ENCODE results near the gene TFB2M. TPM values are rescaled to one million over a fixed set of nuclear protein-coding genes. Genes with fewer than 3 reads are reported as not detected.

Gene TFB2M
- total and polyA plus RNA-seq, 7 experiments from 2014 or later = 9.5 to 18.2 (median 10.8) TPM

- Histone ChIP-seq H3K4me1 (ENCODE audit: control insufficient read depth in 2 of 2, insufficient read depth in 2 of 2, low read length in 2 of 2) (no peaks in the 10 kb centered on the region), H3K9me3 (ENCODE audit: control insufficient read depth in 2 of 3, low read length in 3 of 3) (peaks cover 0 to 24% (median 6%) of the 10 kb centered on the region in 3 experiments), H3K4me3 (ENCODE audit: low read length) (no peak overlapping the region), H3K36me3 (ENCODE audit: control insufficient read depth in 2 of 3, insufficient read depth in 3 of 3, low read length in 3 of 3) (no peaks in the 10 kb centered on the region), H3K27ac (ENCODE audit: low read depth, low read length) (no peak overlapping the region), H3K27me3 (ENCODE audit: control insufficient read depth in 2 of 2, insufficient read depth in 2 of 2, low read length in 2 of 2) (no peaks in the 10 kb centered on the region)
- H3K9me3 Mint-ChIP-seq = peaks cover 0 to 37% (median 12%) of the 10 kb centered on the region in 11 donors
- CTCF ChIA-PET = no interaction called here
- peaks cover 0 to 2% (median 0%) of the 10 kb centered on the region in 5 donors for H3K36me3 Mint-ChIP-seq
- peaks cover 0 to 7% (median 0%) of the 10 kb centered on the region in 7 donors for H3K4me1 Mint-ChIP-seq
- ATAC-seq (no peak), DNase-seq (no peak)
- no peaks in the 10 kb centered on the region for H3K27me3 Mint-ChIP-seq
- H3K27ac Mint-ChIP-seq = no peak overlapping the region
- POLR2A ChIA-PET = no interaction called here
- H3K4me3 Mint-ChIP-seq = no peak overlapping the region
- intact Hi-C loops (cut with micrococcal nuclease) = no loop called here
Measured at GRCh38 chr1:246517391-246517790, 48.7 kb downstream of the TFB2M start.

DNA sequence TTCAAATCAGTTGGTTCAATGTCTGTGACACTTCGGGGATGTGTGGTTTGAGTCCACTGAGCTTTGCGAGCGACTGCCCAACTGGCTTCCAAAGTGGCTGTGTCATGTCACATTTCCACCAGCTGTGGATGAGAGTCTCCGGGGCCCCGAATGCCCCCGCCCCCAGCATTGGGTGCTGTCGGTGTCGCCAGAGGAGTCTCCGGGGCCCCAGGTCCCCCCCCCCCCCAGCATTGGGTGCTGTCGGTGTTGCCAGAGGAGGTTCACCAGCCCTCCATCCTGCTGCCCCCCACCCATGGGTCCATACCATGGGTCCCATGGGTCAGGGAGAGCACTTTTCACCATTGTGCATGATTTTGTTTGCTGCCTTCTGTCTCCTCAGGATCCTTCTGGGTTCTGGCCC lies 49.9 kb downstream of the TFB2M start:
- DNase-seq (no peak), ATAC-seq (no peak)
- Histone ChIP-seq H3K4me1 (ENCODE audit: control insufficient read depth in 2 of 2, insufficient read depth in 2 of 2, low read length in 2 of 2) (no peaks in the 10 kb centered on the region), H3K27ac (ENCODE audit: low read depth, low read length) (no peak overlapping the region), H3K27me3 (ENCODE audit: control insufficient read depth in 2 of 2, insufficient read depth in 2 of 2, low read length in 2 of 2) (no peaks in the 10 kb centered on the region), H3K36me3 (ENCODE audit: control insufficient read depth in 2 of 3, insufficient read depth in 3 of 3, low read length in 3 of 3) (no peaks in the 10 kb centered on the region), H3K4me3 (ENCODE audit: low read length) (no peak overlapping the region), H3K9me3 (ENCODE audit: control insufficient read depth in 2 of 3, low read length in 3 of 3) (peaks cover 0 to 24% (median 6%) of the 10 kb centered on the region in 3 experiments)
- Mint-ChIP-seq H3K4me3 (no peak overlapping the region), H3K27me3 (no peaks in the 10 kb centered on the region), H3K27ac (no peak overlapping the region), H3K4me1 (peaks cover 0 to 7% (median 0%) of the 10 kb centered on the region in 7 donors), H3K9me3 (peaks cover 0 to 37% (median 12%) of the 10 kb centered on the region in 11 donors), H3K36me3 (peaks cover 0 to 2% (median 0%) of the 10 kb centered on the region in 5 donors)
- ChIA-PET CTCF (no interaction called here), POLR2A (interaction anchor here (0.6 to 1.3 kb wide), 2 partner anchors 10 to 194 kb away, joined by 3 to 4 read pairs; partner anchors contain the start of gene SMYD3)
- intact Hi-C loops (cut with micrococcal nuclease) = no loop called here

GRCh38 chr1:246515390-246516005 lies 50.6 kb downstream of the TFB2M start:
- H3K4me1 Mint-ChIP-seq = peaks cover 0 to 7% (median 0%) of the 10 kb centered on the region in 7 donors
- H3K36me3 ChIP-seq (ENCODE audit: control insufficient read depth in 2 of 3, insufficient read depth in 3 of 3, low read length in 3 of 3) = no peaks in the 10 kb centered on the region
- peaks cover 0 to 2% (median 0%) of the 10 kb centered on the region in 5 donors for H3K36me3 Mint-ChIP-seq
- intact Hi-C loops (cut with micrococcal nuclease) = no loop called here
- H3K27me3 Mint-ChIP-seq = no peaks in the 10 kb centered on the region
- no peak overlapping the region for H3K27ac ChIP-seq (ENCODE audit: low read depth, low read length)
- no peak overlapping the region for H3K4me3 ChIP-seq (ENCODE audit: low read length)
- ChIA-PET CTCF (no interaction called here), POLR2A (interaction anchor here (0.6 to 1.4 kb wide), 3 partner anchors 9 to 195 kb away, joined by 3 to 4 read pairs (median 3); partner anchors contain the start of gene SMYD3)
- no peaks in the 10 kb centered on the region for H3K4me1 ChIP-seq (ENCODE audit: control insufficient read depth in 2 of 2, insufficient read depth in 2 of 2, low read length in 2 of 2)
- H3K9me3 ChIP-seq (ENCODE audit: control insufficient read depth in 2 of 3, low read length in 3 of 3) = peaks cover 0 to 24% (median 6%) of the 10 kb centered on the region in 3 experiments
- H3K4me3 Mint-ChIP-seq = no peak overlapping the region
- no peak for ATAC-seq
- no peak for DNase-seq
- H3K9me3 Mint-ChIP-seq = peaks cover 0 to 37% (median 12%) of the 10 kb centered on the region in 11 donors
- no peaks in the 10 kb centered on the region for H3K27me3 ChIP-seq (ENCODE audit: control insufficient read depth in 2 of 2, insufficient read depth in 2 of 2, low read length in 2 of 2)
- no peak overlapping the region for H3K27ac Mint-ChIP-seq

DNA sequence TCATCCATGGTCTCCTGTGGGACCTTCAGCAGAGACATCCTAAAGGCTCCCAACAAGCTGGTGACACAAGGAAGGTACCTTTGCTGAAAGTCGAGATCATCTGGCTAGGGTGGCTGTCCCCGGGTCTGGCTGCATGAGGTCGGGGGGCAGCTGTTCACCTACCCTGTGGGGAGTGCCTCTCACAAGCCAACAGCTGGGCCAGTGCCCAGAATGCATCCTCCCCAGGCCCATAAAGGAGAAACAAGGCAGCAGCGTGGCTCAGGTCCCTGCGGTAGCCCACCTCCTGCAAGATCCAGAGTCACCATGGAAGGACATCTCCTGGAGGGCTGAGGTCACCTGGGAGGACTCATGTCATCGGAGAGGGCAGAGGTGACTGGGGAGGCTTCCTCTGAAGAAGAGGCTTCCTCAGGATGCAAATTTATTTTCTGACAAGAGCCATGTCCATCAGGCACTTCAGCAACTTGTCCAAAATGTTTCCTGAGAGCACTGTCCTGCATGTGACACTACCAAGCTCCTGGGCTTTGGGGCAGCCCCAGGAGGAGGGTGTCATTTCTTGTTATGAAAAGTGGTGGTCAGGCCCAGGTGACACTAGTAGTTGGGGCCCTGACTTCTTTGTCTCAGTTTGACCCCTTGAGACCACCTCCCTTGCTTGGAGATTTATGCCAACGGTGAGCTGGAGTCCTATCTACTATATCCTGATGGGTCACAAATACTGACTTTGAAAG lies 52.3 kb downstream of the TFB2M start:
- no peaks in the 10 kb centered on the region for H3K27me3 ChIP-seq (ENCODE audit: control insufficient read depth in 2 of 2, insufficient read depth in 2 of 2, low read length in 2 of 2)
- H3K36me3 ChIP-seq (ENCODE audit: control insufficient read depth in 2 of 3, insufficient read depth in 3 of 3, low read length in 3 of 3) = no peaks in the 10 kb centered on the region
- intact Hi-C loops (cut with micrococcal nuclease) = no loop called here
- no peak overlapping the region for H3K27ac ChIP-seq (ENCODE audit: low read depth, low read length)
- Mint-ChIP-seq H3K27ac (no peak overlapping the region), H3K9me3 (peaks cover 0 to 37% (median 12%) of the 10 kb centered on the region in 11 donors), H3K27me3 (no peaks in the 10 kb centered on the region), H3K36me3 (peaks cover 0 to 2% (median 0%) of the 10 kb centered on the region in 5 donors), H3K4me3 (no peak overlapping the region), H3K4me1 (peaks cover 0 to 7% (median 0%) of the 10 kb centered on the region in 7 donors)
- no peak for ATAC-seq
- no peaks in the 10 kb centered on the region for H3K4me1 ChIP-seq (ENCODE audit: control insufficient read depth in 2 of 2, insufficient read depth in 2 of 2, low read length in 2 of 2)
- peaks cover 0 to 24% (median 6%) of the 10 kb centered on the region in 3 experiments for H3K9me3 ChIP-seq (ENCODE audit: control insufficient read depth in 2 of 3, low read length in 3 of 3)
- no peak overlapping the region for H3K4me3 ChIP-seq (ENCODE audit: low read length)
- CTCF ChIA-PET = no interaction called here
- DNase-seq = no peak
- POLR2A ChIA-PET = interaction anchor here (1.4 kb wide), 1 partner anchor 8 kb away, joined by 3 read pairs; no protein-coding TSS in a partner anchor

DNA sequence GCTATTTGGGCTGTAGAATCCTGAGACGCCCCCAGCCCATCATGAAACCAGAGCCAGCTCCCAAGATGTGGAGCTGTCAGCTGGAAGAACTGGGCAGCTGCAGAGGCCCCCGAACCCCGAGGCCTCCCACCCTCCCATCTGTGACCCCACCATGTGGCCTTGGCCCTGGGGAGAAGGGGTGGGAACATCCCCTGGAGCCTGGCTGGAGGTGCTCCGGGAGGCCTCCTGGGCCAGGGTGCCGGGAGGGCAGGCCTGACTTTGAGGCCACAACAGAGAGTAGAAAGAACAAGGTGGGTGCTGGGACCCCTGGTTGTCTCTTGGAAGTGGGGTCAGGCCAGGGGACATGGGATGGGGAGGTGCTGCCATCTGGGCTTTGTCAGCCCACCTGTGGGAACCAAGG lies 53.0 kb downstream of the TFB2M start:
- Mint-ChIP-seq H3K27ac (no peak overlapping the region), H3K4me1 (peaks cover 0 to 7% (median 3%) of the 10 kb centered on the region in 7 donors), H3K27me3 (no peaks in the 10 kb centered on the region), H3K36me3 (peaks cover 0 to 2% (median 0%) of the 10 kb centered on the region in 5 donors), H3K4me3 (no peak overlapping the region), H3K9me3 (peaks cover 0 to 37% (median 12%) of the 10 kb centered on the region in 11 donors)
- intact Hi-C loops (cut with micrococcal nuclease) = no loop called here
- Histone ChIP-seq H3K27ac (ENCODE audit: low read depth, low read length) (no peak overlapping the region), H3K9me3 (ENCODE audit: control insufficient read depth in 2 of 3, low read length in 3 of 3) (peaks cover 0 to 24% (median 6%) of the 10 kb centered on the region in 3 experiments), H3K4me3 (ENCODE audit: low read length) (no peak overlapping the region), H3K27me3 (ENCODE audit: control insufficient read depth in 2 of 2, insufficient read depth in 2 of 2, low read length in 2 of 2) (no peaks in the 10 kb centered on the region), H3K4me1 (ENCODE audit: control insufficient read depth in 2 of 2, insufficient read depth in 2 of 2, low read length in 2 of 2) (no peaks in the 10 kb centered on the region), H3K36me3 (ENCODE audit: control insufficient read depth in 2 of 3, insufficient read depth in 3 of 3, low read length in 3 of 3) (no peaks in the 10 kb centered on the region)
- ChIA-PET POLR2A (no interaction called here), CTCF (no interaction called here)
- ATAC-seq (no peak), DNase-seq (no peak)

DNA sequence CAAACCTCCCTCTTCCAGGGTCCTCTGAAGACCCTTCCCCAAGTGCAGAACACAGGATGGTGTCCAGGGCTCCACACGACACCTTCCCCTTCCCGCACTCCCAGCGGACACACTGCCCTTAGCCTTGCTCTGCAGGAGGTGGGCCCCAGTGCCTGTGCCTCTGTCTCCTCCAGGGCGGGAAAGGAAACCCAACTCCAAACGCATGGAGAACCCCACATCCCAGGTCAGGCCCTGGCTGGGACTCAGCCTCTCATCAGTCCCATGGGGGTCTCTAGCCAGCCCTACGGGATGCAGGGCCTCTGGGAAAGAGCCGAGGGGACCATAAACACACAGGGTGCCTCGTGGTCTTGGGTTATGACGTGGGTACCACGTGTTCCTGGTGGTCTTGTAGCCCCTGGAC lies 53.4 kb downstream of the TFB2M start:
- ATAC-seq (no peak), DNase-seq (no peak)
- no peaks in the 10 kb centered on the region for H3K27me3 Mint-ChIP-seq
- Histone ChIP-seq H3K4me3 (ENCODE audit: low read length) (no peak overlapping the region), H3K9me3 (ENCODE audit: control insufficient read depth in 2 of 3, low read length in 3 of 3) (peaks cover 0 to 24% (median 6%) of the 10 kb centered on the region in 3 experiments), H3K36me3 (ENCODE audit: control insufficient read depth in 2 of 3, insufficient read depth in 3 of 3, low read length in 3 of 3) (no peaks in the 10 kb centered on the region), H3K27ac (ENCODE audit: low read depth, low read length) (no peak overlapping the region), H3K4me1 (ENCODE audit: control insufficient read depth in 2 of 2, insufficient read depth in 2 of 2, low read length in 2 of 2) (peaks cover 0 to 2% of the 10 kb centered on the region in 2 donors), H3K27me3 (ENCODE audit: control insufficient read depth in 2 of 2, insufficient read depth in 2 of 2, low read length in 2 of 2) (no peaks in the 10 kb centered on the region)
- ChIA-PET CTCF (no interaction called here), POLR2A (no interaction called here)
- peaks cover 0 to 2% (median 0%) of the 10 kb centered on the region in 5 donors for H3K36me3 Mint-ChIP-seq
- H3K27ac Mint-ChIP-seq = no peak overlapping the region
- intact Hi-C loops (cut with micrococcal nuclease) = no loop called here
- peaks cover 0 to 35% (median 12%) of the 10 kb centered on the region in 11 donors for H3K9me3 Mint-ChIP-seq
- H3K4me1 Mint-ChIP-seq = peaks cover 0 to 10% (median 7%) of the 10 kb centered on the region in 7 donors
- H3K4me3 Mint-ChIP-seq = no peak overlapping the region
